ENCODE data around the gene TTC7B. TPM values are rescaled to one million over a fixed set of nuclear protein-coding genes. Genes with fewer than 3 reads are reported as not detected.

The TTC7B gene
- total RNA-seq, 2 experiments from 2014 or later, result 1.2 to 1.3 TPM

GRCh38 chr14:90483117-90483516, 333.1 kb downstream of the TTC7B start:
- no peaks in the 10 kb centered on the region for H3K36me3 Mint-ChIP-seq (ENCODE audit: low read depth)
- no peak overlapping the region for H3K4me3 ChIP-seq (ENCODE audit: low read length)
- H3K9me3 ChIP-seq (ENCODE audit: control insufficient read depth in 1 of 2, insufficient read depth in 1 of 2, low read length in 2 of 2), result peaks cover 0 to 3% of the 10 kb centered on the region in 2 experiments
- ChIA-PET POLR2A (interaction anchor here (1.0 to 1.5 kb wide), 2 partner anchors 99 to 101 kb away, joined by 3 to 4 read pairs; no protein-coding TSS in a partner anchor), CTCF (interaction anchor here (0.5 to 1.1 kb wide), 2 partner anchors 20 to 21 kb away, joined by 3 read pairs; no protein-coding TSS in a partner anchor)
- intact Hi-C loops (cut with DNase I, micrococcal nuclease), result no loop called here
- DNase-seq, result no peak
- H3K4me1 ChIP-seq (ENCODE audit: insufficient read depth, low read length), result peaks cover 17% of the 10 kb centered on the region
- peaks cover 10% of the 10 kb centered on the region for H3K27me3 Mint-ChIP-seq
- ATAC-seq (ENCODE audit: poor library complexity), result no peak
- no peaks in the 10 kb centered on the region for H3K36me3 ChIP-seq (ENCODE audit: insufficient read depth, low read length)
- peak overlapping the region; percentile 58 for H3K4me3 Mint-ChIP-seq
- peaks cover 0 to 4% of the 10 kb centered on the region in 2 experiments for H3K27me3 ChIP-seq (ENCODE audit: control insufficient read depth in 1 of 2, insufficient read depth in 2 of 2, low read length in 2 of 2)
- H3K27ac ChIP-seq (ENCODE audit: low read depth in 1 of 2, low read length in 2 of 2), result no peak overlapping the region
- H3K9me3 Mint-ChIP-seq, result peaks cover 3% of the 10 kb centered on the region
- TF ChIP-seq, protein P1, sequence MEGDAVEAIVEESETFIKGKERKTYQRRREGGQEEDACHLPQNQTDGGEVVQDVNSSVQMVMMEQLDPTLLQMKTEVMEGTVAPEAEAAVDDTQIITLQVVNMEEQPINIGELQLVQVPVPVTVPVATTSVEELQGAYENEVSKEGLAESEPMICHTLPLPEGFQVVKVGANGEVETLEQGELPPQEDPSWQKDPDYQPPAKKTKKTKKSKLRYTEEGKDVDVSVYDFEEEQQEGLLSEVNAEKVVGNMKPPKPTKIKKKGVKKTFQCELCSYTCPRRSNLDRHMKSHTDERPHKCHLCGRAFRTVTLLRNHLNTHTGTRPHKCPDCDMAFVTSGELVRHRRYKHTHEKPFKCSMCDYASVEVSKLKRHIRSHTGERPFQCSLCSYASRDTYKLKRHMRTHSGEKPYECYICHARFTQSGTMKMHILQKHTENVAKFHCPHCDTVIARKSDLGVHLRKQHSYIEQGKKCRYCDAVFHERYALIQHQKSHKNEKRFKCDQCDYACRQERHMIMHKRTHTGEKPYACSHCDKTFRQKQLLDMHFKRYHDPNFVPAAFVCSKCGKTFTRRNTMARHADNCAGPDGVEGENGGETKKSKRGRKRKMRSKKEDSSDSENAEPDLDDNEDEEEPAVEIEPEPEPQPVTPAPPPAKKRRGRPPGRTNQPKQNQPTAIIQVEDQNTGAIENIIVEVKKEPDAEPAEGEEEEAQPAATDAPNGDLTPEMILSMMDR (IDR thresholded peaks at IDR 0.05), result no peak
- no peak overlapping the region for H3K27ac Mint-ChIP-seq
- H3K4me1 Mint-ChIP-seq (ENCODE audit: low read depth), result peaks cover 17% of the 10 kb centered on the region

- Mint-ChIP-seq H3K36me3 (ENCODE audit: low read depth) (peaks cover 9% of the 10 kb centered on the region), H3K4me3 (no peak overlapping the region), H3K27ac (no peak overlapping the region), H3K27me3 (peaks cover 24% of the 10 kb centered on the region), H3K9me3 (peaks cover 18% of the 10 kb centered on the region), H3K4me1 (ENCODE audit: low read depth) (no peaks in the 10 kb centered on the region)
- ATAC-seq (ENCODE audit: poor library complexity), result no peak
- Histone ChIP-seq H3K9me3 (ENCODE audit: control insufficient read depth in 1 of 2, insufficient read depth in 1 of 2, low read length in 2 of 2) (peaks cover 7 to 24% of the 10 kb centered on the region in 2 experiments), H3K27ac (ENCODE audit: low read depth in 1 of 2, low read length in 2 of 2) (no peak overlapping the region), H3K4me1 (ENCODE audit: insufficient read depth, low read length) (no peaks in the 10 kb centered on the region), H3K27me3 (ENCODE audit: control insufficient read depth in 1 of 2, insufficient read depth in 2 of 2, low read length in 2 of 2) (peaks cover 4 to 6% of the 10 kb centered on the region in 2 experiments), H3K4me3 (ENCODE audit: low read length) (no peak overlapping the region), H3K36me3 (ENCODE audit: insufficient read depth, low read length) (no peaks in the 10 kb centered on the region)
- TF ChIP-seq, protein P1 (IDR thresholded peaks at IDR 0.05), result no peak
- DNase-seq, result no peak
- ChIA-PET POLR2A (no interaction called here), CTCF (no interaction called here)
- intact Hi-C loops (cut with DNase I, micrococcal nuclease), result no loop called here
These were observed 340.9 kb downstream of the TTC7B start for GRCh38 chr14:90475298-90475697.

Other genes with a start within 250 kb of the TTC7B start
- 10 to 100 TPM; 28.0 to 29.8 TPM for gene RPS6KA5, start 244.2 kb upstream of the TTC7B start, total RNA-seq

Measured in CD4-positive, alpha-beta T cell (primary cell).